HG02870 (cell line): ENCODE data around the gene ACBD7.

ENCODE experiments used
- ATAC-seq: cut with Tn5 transposase; IDR thresholded peaks from one replicate; pipeline ENCODE4 v1.9.1; 2021; ENCODE audit warnings: mild to moderate bottlenecking, moderate library complexity; ENCODE audit not compliant: unreplicated experiment

The ACBD7 gene

DNA sequence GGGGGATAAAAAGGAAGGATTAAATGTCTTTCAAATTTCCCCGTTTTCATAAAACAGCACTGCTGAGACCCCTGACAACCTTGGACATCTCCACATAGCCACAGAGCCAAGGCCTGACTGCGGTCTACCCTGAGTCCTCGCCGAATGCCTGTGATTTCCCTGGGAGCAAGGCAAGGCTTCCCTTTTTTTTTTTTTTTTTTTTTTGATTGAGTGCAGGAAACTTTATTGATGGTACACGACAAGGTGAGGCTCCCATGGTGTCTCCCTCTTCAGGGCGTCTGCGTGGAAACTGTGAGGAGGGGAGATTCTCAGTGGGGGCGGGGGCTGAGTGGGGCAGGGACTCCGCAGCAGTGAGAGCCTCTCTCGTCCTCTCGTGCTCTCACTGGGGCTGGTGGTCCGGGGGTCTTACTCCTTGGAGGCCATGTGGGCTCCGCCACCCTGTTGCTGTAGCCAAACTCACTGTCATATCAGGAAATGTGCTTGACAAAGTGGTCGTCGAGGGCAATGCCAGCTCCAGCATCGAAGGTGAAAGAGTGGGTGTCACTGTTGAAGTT, 4.4 kb upstream of the ACBD7 start:
- ATAC-seq, result no peak

DNA sequence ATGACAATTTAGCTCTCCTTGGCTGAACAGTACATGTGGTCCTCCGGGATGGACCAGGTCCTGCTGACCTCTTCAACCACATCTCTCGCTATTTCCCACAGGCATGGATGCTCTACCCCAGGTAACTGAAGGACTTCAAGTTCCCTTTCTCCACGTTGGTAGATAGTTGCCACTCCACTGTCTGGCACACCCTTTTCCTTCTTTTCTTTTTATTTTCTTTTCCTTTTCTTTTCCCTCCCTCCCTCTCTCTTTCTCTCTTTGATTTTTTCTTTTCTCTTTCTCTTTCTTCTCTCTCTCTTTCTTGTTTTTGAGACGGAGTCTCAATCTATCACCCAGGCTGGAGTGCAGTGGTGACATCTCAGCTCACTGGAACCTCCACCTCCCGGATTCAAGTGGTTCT, 2.8 kb upstream of the ACBD7 start:
- ATAC-seq, result no peak

DNA sequence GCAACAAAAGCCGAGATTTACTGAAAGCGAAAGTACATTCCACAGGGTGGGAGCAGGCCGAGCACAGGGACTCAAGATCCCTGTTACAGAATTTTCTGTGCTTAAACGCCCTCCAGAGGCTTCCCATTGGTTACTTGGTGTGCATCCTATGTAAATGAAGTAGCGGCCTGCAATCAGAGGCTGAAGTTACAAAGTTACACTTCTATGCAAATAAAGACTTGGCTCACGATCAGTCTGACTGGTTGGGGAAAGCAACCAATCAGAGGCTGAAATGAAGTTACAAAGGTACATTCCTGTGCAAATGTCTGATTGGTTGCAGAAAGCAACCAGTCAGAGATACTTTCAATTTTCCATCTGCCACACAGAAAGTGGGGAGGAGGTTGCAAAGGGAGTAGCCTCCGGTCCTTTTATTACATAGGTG, 4.1 kb downstream of the ACBD7 start:
- ATAC-seq, result no peak

DNA sequence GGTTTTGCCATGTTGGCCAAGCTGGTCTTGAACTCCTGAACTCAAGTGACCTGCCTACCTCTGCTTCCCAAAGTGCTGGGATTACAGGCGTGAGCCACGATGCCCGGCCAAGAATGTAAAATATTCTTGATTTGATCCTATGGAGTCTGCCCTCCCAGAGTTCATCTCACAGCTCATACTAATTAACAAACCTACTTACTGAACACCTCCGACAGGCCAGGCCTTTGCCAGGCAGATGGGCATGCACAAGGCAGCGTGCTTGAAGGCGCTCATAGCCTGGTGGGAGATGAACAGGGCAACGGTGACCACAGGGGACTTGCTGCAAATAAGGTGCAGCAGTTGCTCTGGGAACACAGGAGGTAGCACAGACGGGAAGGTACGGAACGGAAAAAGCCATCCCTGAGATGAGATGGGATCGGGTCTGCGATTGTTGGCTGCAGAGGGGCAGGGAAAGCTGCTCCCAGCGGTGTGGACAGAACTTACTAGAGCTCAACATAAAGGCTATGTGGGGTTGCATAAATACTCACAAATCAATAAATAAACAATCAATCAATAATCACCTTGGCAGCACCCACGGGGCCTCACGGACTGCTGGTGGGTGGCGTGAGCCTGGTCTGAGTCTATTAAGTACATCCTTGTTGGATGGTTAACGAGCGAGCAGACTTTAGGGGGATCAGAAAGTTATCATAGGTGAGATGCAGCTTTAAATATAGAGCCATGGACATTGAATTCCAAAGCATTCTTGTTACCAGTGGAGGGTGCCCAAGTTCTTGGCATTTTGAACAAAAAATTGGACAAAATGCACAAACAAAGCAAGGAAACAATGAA, 4.7 kb downstream of the ACBD7 start:
- ATAC-seq, result no peak

DNA sequence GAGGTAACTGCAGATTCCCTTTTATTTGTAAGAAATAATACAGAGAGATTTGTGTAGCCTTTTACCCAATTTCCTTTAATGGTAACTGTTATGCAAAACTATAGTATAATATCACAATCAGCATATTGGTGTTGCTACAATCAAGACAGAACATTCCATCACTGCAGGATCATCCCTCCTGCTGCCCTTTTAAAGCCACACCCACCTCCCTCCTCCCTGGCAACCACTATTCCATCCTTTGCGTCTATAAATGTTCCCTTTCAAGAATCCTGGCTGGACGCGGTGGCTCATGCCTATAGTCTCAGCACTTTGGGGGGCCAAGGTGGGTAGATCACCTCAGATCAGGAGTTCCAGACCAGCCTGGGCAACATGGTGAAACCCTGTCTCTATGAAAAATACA, 13.2 kb downstream of the ACBD7 start:
- no peak for ATAC-seq

DNA sequence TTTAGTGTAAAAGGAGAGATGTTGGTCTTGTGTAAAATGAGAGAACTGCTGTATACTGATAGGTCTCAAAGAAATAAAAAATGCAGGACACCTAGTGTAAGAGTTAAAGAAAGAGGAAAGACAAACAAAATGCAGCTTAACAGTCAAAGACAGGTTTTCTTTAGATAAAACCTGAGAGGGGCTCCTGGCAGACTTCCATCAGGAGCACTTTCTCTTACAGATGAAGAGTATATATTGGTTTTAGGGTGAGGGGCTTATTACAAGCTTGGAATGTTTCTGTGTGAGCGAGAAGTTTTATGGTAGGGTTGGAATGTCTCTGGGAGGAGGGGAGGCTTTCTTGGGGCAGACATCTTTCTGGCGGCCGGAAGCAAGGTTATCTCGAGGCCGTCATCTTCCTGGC, 16.2 kb downstream of the ACBD7 start:
- no peak for ATAC-seq

DNA sequence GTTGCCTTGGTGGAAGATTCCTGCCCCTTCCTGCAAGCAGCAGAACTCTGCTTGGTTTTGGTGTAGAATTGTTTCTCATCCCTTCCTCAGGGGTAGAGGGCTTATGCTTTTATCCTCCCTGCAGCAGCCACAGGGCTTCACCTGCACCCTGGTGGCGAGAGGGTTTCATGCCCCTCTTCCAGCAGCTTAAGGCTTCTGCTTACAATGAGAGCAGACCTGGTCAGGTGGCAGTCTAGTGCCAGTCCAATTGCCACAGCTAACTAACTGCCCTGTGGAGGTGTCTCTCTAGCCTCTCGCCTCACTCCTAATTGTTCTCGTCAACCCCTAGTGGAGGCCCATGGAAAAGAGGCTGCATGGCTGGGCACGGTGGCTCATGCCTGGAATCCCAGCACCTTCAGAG, 19.3 kb downstream of the ACBD7 start:
- no peak for ATAC-seq

DNA sequence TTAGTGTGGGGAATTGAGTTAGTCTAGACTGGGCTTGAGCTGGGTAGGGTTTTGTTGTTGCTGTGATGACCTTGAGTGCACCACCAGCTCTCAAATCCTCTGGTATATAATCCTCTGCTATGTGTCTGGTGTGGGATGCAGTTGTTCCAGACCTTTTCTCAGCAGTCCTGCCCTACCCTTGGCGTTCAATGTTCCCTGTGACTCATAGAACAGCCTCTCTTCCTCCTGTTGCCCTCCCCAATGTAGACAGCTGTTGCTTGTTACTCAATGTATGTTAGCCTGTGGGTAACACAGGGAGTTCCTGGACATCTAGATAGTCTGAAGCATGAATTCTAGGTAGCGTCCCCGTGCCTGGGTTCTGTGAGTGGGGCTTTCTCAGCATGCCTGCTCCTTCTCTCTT, 19.8 kb downstream of the ACBD7 start:
- no peak for ATAC-seq

DNA sequence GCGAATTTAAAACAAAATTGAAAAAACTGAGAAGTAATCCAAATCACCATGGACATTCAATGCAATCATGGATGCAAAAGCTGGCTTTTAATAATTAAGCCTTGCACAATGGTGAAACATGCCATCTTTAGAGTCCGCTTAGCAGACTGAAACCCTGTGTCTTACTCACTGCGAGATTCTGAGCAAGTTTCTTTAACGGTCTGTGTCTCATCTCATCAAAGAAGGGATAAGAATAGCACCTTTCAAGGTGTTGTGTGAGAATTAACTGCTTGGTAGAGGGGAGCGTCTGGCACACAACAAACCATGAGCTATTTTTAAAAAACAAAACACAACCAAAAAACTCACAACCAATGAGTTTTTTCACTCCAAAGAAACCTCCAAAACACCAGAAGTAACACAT, 21.4 kb downstream of the ACBD7 start:
- no peak for ATAC-seq

DNA sequence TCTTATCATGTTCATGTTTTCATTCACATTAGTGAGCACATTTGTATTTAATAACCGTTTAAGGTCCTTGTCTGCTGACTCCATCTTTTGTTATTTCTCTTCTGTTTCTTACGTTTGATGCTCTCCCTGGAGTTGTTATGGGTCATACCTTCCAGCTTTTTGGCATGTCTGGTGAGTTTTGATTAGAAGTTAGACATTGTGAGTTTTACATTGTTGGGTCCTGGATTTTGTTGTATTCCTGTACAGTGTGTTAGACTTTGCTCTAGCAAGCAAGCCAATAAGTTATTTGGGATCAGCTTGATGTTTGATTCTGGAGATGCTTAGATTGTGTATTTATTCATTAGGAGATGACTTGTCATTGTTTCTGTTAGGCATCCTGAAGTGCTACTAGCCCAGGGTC, 27.9 kb downstream of the ACBD7 start:
- ATAC-seq, result no peak

DNA sequence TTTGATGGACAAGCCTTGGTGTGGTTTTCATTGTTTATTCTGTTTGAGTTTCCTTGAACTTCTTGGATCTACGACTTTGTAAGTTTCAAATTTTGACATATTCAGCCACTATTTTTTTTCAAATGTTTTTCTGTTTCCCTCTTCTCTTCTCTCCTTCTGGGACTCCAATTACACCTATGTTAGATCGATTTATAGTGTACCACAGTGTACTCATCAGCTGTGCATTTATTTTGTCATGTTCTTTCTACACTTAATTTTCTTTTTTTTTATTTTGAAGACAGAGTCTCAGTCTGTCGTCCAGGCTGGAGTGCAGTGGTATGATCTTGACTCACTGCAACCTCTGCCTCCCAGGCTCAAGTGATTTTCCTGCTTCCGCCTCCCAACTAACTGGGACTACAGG, 28.7 kb downstream of the ACBD7 start:
- no peak for ATAC-seq

DNA sequence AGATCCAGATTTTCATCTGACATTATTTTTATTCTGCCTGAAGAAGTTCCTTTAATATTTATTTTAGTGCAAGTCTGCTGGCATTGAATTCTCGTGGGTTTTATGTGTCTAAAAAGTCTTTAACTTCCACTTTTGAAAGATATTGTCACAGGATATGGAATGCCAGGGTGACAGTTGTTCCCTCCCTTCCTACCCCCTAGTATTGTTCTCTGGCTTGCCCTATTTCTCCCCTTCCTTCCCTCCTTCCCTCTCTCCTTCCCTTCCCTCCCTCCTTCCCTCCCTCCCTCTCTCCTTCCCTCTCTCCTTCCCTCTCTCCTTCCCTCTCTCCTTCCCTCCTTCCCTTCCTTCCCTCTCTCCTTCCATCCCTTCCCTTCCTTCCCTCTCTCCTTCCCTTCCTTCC, 29.9 kb downstream of the ACBD7 start:
- ATAC-seq, result no peak

DNA sequence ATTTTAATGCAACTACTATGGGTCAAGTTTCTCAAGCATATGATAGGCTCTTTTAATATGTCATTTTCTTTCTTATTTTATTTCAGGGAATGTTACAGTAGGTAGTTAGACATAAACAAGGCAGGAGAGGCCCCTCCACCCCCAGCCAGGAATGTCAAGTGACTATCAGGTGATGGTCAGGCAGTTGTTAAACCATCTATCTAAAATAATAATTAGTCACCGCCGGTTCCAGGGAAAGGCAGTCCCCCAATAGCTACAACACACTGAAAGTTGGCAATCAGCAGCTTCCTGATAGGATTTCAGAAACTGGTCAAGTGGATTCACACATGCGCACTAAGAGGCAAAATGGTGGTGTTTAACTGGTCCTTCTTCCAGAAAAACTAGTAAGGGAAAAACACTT, 35.5 kb downstream of the ACBD7 start:
- no peak for ATAC-seq

DNA sequence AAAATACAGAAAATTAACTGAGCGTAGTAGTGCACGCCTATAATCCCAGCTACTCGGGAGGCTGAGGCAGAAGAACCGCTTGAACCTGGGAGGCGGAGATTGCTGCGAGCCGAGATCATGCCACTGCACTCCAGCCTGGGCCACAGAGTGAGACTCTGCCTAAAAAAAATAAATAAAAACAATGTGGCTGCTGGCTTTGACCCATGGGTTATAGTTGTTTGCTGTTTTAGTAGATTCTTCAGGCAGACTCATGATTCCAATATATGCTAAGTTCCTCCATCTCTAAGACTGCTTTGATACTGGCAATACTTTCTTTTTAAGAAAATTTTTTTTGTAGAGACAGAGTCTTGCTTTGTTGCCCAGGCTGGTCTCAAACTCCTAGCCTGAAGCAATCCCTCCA, 36.5 kb downstream of the ACBD7 start:
- no peak for ATAC-seq

DNA sequence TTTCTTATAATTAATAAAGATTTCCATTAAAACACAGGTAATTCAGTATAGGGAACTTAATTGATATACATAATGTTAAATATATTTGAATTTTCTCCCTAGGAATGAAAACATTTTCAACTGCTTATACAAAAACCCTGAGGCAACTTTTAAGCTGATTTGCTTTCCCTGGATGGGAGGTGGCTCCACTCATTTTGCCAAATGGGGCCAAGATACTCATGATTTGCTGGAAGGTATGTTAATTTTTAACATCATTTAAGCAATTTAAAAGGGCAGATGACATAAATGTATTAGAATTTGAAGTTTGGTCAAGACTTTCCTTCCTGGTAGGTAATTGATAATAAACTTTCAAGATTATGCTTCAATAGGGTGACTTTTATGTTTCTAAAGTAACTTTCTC, 39.0 kb downstream of the ACBD7 start:
- no peak for ATAC-seq

DNA sequence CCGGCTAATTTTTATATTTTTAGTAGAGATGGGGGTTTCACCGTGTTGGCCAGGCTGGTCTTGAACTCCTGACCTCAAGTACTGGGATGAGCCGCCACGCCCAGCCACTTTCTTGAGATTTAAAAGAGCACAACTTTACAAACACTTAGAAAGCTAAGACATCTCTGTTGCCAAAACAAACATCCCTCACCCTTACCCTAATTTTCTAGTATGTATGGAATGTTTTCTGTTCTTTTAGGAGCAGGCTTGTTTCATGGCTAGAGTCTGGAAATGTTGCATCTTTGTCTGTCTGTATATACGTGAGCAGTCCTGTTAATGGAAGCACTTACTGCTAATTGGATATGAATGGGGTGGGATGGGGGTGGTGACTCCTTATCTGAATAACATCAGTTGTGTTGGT, 42.0 kb downstream of the ACBD7 start:
- no peak for ATAC-seq

DNA sequence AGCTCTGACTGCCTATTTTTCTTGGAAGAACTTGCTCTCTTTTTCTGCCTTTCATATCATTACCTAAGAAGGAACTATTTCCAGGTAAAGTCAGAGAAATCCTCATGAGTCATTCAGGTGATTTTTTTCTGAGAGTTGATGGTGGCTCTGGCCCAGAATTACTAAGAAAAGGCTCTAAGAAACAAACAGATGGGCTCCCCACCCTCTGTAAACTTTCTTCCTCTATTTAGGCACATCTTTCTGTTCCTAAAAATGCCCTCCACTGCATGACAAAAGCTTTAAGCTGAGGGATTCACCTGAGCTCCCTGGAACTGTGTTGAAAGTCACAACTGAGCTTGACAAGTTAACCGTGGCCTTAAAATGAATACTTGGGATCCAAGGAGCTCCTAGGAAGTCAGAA, 43.2 kb downstream of the ACBD7 start:
- ATAC-seq, result no peak

DNA sequence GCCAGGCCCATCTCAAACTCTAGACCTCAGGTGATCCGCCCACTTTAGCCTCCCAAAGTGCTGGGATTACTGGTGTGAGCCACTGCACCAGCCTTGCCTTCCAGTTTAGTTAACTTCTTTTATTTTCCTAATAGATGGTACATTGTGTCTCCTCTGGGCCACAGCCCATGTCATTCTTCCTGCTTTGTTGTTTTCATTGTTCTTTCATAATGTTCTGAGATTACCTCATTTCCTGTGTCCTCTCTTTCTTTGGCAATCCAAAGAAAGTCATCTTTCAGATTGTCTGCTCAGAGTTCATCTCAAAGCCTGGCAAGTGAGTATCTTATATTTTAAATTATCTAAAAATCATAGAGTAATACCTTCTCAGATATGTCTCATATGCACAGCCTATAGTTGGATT, 44.9 kb downstream of the ACBD7 start, which contains the start of gene OLAH:
OLAH (plus strand) TSS at position 270 of the 400 bp plus-strand sequence. CDS start 3,346 bp downstream, outside the sequence.
- no peak for ATAC-seq

DNA sequence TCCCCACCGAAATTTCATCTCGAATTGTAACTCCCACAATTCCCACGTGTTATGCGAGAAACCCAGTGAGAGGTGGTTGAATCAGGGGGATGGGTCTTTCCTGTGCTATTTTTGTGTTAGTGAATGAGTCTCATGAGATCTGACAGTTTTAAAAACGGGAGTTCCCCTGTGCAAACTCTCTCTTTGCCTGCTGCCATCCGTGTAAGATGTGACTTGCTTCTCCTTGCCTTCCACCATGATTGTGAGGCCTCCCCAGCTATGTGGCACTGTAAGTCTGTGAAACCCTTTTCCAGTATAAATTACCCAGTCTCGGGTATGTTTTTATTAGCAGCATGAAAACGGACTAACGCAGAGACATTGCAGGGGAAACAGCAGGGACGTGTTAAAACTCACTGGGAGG, 50.2 kb downstream of the ACBD7 start:
- no peak for ATAC-seq

DNA sequence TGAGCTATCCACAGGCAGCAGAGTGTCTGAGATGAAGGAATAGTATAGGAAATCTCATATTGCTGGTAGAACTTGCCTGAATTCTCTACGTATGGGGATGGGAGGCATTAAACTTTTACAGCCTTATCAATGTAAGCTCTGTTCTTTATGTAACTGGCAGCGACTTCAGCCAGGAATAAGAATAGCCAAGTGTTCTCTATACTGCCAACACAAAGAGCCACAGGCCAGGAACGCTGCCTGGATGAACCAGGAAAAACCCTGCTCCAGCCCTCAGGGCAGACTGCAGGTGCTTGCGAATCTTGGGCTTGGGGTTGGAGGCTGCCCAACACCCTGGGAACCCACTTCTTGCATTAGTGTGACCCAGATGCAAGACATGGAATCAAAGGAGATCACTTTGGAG, 50.9 kb downstream of the ACBD7 start:
- no peak for ATAC-seq

DNA sequence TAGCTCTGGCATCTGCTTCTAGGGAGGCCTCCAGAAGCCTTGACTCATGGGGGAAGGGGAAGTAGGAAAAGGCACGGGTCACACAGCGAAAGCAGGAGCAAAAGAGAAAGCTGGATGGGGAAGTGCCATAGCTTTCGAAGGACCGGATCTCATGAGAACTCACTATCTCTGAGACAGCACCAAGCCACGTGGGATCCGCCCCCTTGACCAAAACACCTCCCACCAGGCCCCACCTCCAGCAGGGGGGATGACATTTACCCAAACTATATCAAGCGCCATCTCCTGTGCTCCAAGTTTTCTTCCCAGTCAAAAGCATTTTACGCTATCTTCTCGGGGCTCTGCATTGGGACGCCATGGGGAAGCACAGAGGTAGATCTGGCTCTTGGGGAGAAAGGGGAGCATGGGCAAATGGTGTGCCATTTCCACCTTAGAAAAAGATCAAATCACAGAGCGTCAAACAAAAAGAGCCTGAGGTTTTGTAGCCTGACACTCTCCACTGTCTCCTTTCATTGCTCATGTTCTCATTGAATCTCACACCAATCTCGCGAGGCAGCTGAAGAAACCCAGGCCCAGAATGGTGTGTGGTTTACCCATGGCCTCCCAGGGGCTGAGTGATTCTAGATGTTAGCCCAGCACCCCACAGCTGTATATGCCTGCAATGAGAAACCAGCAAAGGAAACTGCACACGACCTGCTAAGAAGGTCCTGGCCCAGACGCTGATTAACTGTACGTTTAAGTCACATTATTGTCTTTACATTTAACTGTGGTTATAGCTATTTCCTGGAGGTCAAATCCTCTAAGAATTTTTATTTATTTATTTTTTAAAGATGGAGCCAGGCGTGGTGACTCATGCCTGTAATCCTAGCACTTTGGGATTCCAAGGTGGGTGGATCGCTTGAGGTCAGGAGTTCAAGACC, 52.9 kb downstream of the ACBD7 start:
- ATAC-seq, result no peak

DNA sequence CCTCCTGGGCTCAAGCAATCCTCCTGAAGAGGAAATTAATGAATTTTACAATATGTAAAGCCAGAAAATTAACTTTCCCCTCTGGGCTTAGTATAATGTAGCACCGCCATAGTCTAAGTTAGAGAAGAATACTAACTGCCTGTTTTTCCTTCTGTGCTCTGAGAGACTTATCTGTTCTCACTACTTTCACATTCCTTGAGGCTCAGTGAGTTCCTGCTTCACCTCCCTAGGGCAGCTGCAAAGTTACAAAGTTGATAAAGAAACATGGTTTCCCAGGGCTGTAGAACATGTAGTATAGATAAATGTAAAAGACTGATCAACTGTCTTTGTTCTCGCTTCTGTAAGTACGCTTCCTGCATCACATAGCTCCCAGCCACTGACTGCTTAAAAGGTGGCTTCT, 60.8 kb downstream of the ACBD7 start:
- ATAC-seq, result no peak
